RWPE1 (cell line): Measurements from ENCODE around the gene DRAP1.
A peak's percentile ranks its signal among the peaks of the same experiment; 100 is the strongest.
"Not testable (repeated sequence)": the region's sequence is repeated elsewhere in the genome, so short reads cannot be mapped to it uniquely, and the experiment has no call there.

ENCODE experiments used
- CTCF ChIA-PET: fragments of 350-600 bp; sonication (Branson Sonifier 250); formaldehyde crosslinking; extraction: SDS; loops from one replicate; lab custom pipeline; 2021; lab: Yijun Ruan, JAX
- POLR2A ChIA-PET: fragments of 400-600 bp; formaldehyde crosslinking; extraction: SDS; loops from one replicate; lab custom pipeline; 2020; ENCODE audit warnings: antibody characterized with exemption; ENCODE audit not compliant: low non-redundant PET; lab: Yijun Ruan, JAX
- DNase-seq: peaks from one replicate; pipeline ENCODE4 v3.0.0; 2012; ENCODE audit warnings: low spot score
- H3K27ac ChIP-seq: fragments of 450-650 bp; 2 replicates; pipeline ENCODE4 v1.5.1; 2017
- CTCF ChIP-seq: fragments of 450-650 bp; conservative IDR thresholded peaks from 2 replicates; pipeline ENCODE4 v1.5.1; 2017; ENCODE audit warnings: low read depth, mild to moderate bottlenecking

DRAP1 gene

GRCh38 chr11:65947603-65948125 lies 28.4 kb downstream of the DRAP1 start:
- ChIA-PET CTCF (no interaction called here), POLR2A (no interaction called here)
- no peak for DNase-seq
- H3K27ac ChIP-seq: no peak overlapping the region
- no peak for TF ChIP-seq CTCF

GRCh38 chr11:65950711-65951110 lies 31.5 kb downstream of the DRAP1 start:
- CTCF ChIA-PET, POLR2A ChIA-PET, H3K27ac ChIP-seq, DNase-seq: not testable (repeated sequence)

GRCh38 chr11:65951641-65952040 lies 32.4 kb downstream of the DRAP1 start:
- POLR2A ChIA-PET, DNase-seq, H3K27ac ChIP-seq, CTCF ChIA-PET: not testable (repeated sequence)

- CTCF ChIA-PET: no interaction called here
- DNase-seq: no peak
- POLR2A ChIA-PET: no interaction called here
- TF ChIP-seq CTCF: no peak
- H3K27ac ChIP-seq: no peak overlapping the region
Measured at GRCh38 chr11:65952052-65952521, 32.9 kb downstream of the DRAP1 start.

GRCh38 chr11:65953471-65953870 lies 34.2 kb downstream of the DRAP1 start:
- no peak for DNase-seq
- no peak for TF ChIP-seq CTCF
- CTCF ChIA-PET: no interaction called here
- H3K27ac ChIP-seq: no peak overlapping the region
- POLR2A ChIA-PET: interaction anchor here (0.6 kb wide), 1 partner anchor 64 kb away, joined by 3 read pairs; no protein-coding TSS in a partner anchor

GRCh38 chr11:65954771-65955170 lies 35.5 kb downstream of the DRAP1 start:
- POLR2A ChIA-PET: interaction anchor here (0.7 kb wide), 1 partner anchor 286 kb away, joined by 4 read pairs; no protein-coding TSS in a partner anchor
- TF ChIP-seq CTCF: no peak
- CTCF ChIA-PET: interaction anchor here (0.6 to 0.7 kb wide), 3 partner anchors 63 to 1089 kb away, joined by 3 to 4 read pairs (median 4); no protein-coding TSS in a partner anchor
- no peak overlapping the region for H3K27ac ChIP-seq
- peak; percentile 37 for DNase-seq

GRCh38 chr11:65958291-65958690 lies 39.1 kb downstream of the DRAP1 start:
- no peak for TF ChIP-seq CTCF
- CTCF ChIA-PET: interaction anchor here (0.6 to 1.1 kb wide), 3 partner anchors 68 to 949 kb away, joined by 3 read pairs; partner anchors contain the start of gene CCDC85B
- no peak overlapping the region for H3K27ac ChIP-seq
- no peak for DNase-seq
- POLR2A ChIA-PET: no interaction called here
